ENCODE measurements around the gene TXNL4A. TPM values are rescaled to one million over a fixed set of nuclear protein-coding genes. Genes with fewer than 3 reads are reported as not detected.
"Not testable (repeated sequence)": the region's sequence is repeated elsewhere in the genome, so short reads cannot be mapped to it uniquely, and the experiment has no call there.

Gene TXNL4A
- total RNA-seq, 1 experiment from 2014 or later: 416 TPM

DNA sequence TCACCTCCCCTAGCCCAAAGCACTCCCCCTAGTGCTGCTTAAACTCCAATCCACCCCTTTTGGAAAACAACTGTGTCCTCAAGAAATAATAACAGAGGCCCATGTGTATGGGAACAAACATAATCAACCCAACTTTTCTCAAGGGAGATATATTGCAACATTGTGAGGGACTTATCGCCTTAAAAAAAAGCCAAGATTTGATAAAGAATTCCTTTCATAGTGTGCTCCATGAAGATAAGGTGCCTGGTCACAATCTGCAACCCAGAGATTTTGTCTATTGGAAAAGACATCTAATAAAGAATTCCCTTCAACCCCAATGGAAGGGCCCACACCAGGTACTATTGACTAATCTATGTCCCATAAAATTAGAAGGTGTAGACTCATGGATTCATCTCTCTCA is 41.3 kb upstream of the TXNL4A start:
- no peak overlapping the region for H3K4me3 ChIP-seq (ENCODE audit: low read depth in 2 of 2, low read length in 2 of 2)
- in situ Hi-C loops (cut with HindIII; ENCODE audit: low pct_unique_long_range_greater_than_20kb, low sequenced_read_pairs) (no loop called here), intact Hi-C loops (cut with micrococcal nuclease; ENCODE audit: unreplicated experiment) (loop anchor here (5.0 to 10.0 kb wide), 2 partner anchors 42 to 125 kb away; partner anchors contain the start of gene TXNL4A)
- ATAC-seq (no peak), DNase-seq (ENCODE audit: low read depth, low spot score) (no peak)
- POLR2A ChIA-PET: no interaction called here
- BruUV-seq (replicated peaks): no TSS peak
- H3K27ac ChIP-seq (ENCODE audit: low read length): no peak overlapping the region
- TF ChIP-seq, protein P1, sequence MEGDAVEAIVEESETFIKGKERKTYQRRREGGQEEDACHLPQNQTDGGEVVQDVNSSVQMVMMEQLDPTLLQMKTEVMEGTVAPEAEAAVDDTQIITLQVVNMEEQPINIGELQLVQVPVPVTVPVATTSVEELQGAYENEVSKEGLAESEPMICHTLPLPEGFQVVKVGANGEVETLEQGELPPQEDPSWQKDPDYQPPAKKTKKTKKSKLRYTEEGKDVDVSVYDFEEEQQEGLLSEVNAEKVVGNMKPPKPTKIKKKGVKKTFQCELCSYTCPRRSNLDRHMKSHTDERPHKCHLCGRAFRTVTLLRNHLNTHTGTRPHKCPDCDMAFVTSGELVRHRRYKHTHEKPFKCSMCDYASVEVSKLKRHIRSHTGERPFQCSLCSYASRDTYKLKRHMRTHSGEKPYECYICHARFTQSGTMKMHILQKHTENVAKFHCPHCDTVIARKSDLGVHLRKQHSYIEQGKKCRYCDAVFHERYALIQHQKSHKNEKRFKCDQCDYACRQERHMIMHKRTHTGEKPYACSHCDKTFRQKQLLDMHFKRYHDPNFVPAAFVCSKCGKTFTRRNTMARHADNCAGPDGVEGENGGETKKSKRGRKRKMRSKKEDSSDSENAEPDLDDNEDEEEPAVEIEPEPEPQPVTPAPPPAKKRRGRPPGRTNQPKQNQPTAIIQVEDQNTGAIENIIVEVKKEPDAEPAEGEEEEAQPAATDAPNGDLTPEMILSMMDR (IDR thresholded peaks at IDR 0.05): no peak
- TF ChIP-seq, protein P2, sequence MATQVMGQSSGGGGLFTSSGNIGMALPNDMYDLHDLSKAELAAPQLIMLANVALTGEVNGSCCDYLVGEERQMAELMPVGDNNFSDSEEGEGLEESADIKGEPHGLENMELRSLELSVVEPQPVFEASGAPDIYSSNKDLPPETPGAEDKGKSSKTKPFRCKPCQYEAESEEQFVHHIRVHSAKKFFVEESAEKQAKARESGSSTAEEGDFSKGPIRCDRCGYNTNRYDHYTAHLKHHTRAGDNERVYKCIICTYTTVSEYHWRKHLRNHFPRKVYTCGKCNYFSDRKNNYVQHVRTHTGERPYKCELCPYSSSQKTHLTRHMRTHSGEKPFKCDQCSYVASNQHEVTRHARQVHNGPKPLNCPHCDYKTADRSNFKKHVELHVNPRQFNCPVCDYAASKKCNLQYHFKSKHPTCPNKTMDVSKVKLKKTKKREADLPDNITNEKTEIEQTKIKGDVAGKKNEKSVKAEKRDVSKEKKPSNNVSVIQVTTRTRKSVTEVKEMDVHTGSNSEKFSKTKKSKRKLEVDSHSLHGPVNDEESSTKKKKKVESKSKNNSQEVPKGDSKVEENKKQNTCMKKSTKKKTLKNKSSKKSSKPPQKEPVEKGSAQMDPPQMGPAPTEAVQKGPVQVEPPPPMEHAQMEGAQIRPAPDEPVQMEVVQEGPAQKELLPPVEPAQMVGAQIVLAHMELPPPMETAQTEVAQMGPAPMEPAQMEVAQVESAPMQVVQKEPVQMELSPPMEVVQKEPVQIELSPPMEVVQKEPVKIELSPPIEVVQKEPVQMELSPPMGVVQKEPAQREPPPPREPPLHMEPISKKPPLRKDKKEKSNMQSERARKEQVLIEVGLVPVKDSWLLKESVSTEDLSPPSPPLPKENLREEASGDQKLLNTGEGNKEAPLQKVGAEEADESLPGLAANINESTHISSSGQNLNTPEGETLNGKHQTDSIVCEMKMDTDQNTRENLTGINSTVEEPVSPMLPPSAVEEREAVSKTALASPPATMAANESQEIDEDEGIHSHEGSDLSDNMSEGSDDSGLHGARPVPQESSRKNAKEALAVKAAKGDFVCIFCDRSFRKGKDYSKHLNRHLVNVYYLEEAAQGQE (IDR thresholded peaks at IDR 0.05; ENCODE audit: insufficient read depth in 1 of 2, low read depth in 2 of 2, low read length in 1 of 2): no peak
- TF ChIP-seq POLR2AphosphoS5 (IDR thresholded peaks at IDR 0.05; ENCODE audit: low read depth, low read length) (no peak), TCF7L2 (IDR thresholded peaks at IDR 0.05; ENCODE audit: low read depth, low read length) (no peak), SIN3A (IDR thresholded peaks at IDR 0.05; ENCODE audit: borderline replicate concordance, insufficient read depth, low read depth, low read length) (no peak)
- H3K27me3 ChIP-seq (ENCODE audit: control insufficient read depth, insufficient read depth, low read length): no peaks in the 10 kb centered on the region
- CTCF ChIA-PET: no interaction called here
- H3K9me3 ChIP-seq (ENCODE audit: control insufficient read depth, insufficient read depth, low read depth, low read length): peaks cover under 1% of the 10 kb centered on the region; the same call in 1 of the 2 replicates
- no peaks in the 10 kb centered on the region; the same call in 1 of the 2 replicates for H3K36me3 ChIP-seq (ENCODE audit: control insufficient read depth, insufficient read depth, low read length)
- H3K4me1 ChIP-seq (ENCODE audit: control insufficient read depth, insufficient read depth, low read length): no peaks in the 10 kb centered on the region

DNA sequence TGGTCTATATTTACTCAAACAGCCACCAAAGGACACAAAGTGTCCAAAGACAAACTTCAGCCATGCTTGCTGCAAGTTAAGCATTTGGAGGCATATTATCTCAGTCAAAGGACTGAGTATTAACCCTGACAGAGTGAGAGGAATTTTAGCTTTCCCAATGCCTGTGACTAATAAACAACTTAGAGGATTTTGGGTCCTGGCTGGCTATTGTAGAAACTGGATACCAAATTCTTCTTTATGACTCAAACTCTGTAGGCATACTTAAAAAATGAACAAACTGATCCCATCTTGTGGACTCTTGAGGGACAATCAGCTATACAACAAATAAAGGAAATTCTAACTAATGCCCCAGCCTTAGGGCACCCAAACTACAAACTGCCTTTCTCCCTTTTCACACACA is 39.4 kb upstream of the TXNL4A start:
- DNase-seq (ENCODE audit: low read depth, low spot score); H3K4me3 ChIP-seq (ENCODE audit: low read depth in 2 of 2, low read length in 2 of 2); H3K36me3 ChIP-seq (ENCODE audit: control insufficient read depth, insufficient read depth, low read length); H3K4me1 ChIP-seq (ENCODE audit: control insufficient read depth, insufficient read depth, low read length); POLR2A ChIA-PET; BruUV-seq (replicated peaks); H3K27me3 ChIP-seq (ENCODE audit: control insufficient read depth, insufficient read depth, low read length); H3K27ac ChIP-seq (ENCODE audit: low read length); ATAC-seq; in situ Hi-C loops (cut with HindIII; ENCODE audit: low pct_unique_long_range_greater_than_20kb, low sequenced_read_pairs): not testable (repeated sequence)
- intact Hi-C loops (cut with micrococcal nuclease; ENCODE audit: unreplicated experiment): loop anchor here (5.0 kb wide), 1 partner anchor 40 kb away; the partner anchor contains the start of gene TXNL4A
- CTCF ChIA-PET: interaction anchor here (0.6 kb wide), 1 partner anchor 41 kb away, joined by 3 read pairs; no protein-coding TSS in a partner anchor
- peaks cover 20% of the 10 kb centered on the region; the same call in 1 of the 2 replicates for H3K9me3 ChIP-seq (ENCODE audit: control insufficient read depth, insufficient read depth, low read depth, low read length)

DNA sequence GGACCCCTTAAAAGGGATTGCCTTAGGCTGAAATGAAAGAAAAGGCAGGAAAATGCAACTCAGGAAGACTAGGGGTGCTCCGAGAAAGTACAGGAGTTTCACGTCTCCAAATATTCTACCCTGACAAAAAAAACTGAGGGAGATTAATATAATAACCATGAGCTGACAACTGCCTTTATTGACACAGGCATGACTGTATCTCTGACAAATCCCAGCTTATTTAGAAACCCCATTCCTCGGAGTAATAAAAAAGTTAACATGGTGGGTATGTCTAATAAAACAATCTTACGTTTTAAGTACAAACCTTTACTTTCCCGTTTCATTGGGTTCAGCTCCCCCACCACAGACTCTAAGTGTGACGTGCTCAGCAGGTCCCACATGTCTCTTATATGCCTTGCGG is 38.0 kb upstream of the TXNL4A start:
- intact Hi-C loops (cut with micrococcal nuclease; ENCODE audit: unreplicated experiment) (loop anchor here (5.0 kb wide), 1 partner anchor 39 kb away; the partner anchor contains the start of gene TXNL4A), in situ Hi-C loops (cut with HindIII; ENCODE audit: low pct_unique_long_range_greater_than_20kb, low sequenced_read_pairs) (no loop called here)
- Histone ChIP-seq H3K9me3 (ENCODE audit: control insufficient read depth, insufficient read depth, low read depth, low read length) (peaks cover 33% of the 10 kb centered on the region), H3K27ac (ENCODE audit: low read length) (no peak overlapping the region), H3K4me3 (ENCODE audit: low read depth in 2 of 2, low read length in 2 of 2) (no peak overlapping the region), H3K36me3 (ENCODE audit: control insufficient read depth, insufficient read depth, low read length) (no peaks in the 10 kb centered on the region), H3K4me1 (ENCODE audit: control insufficient read depth, insufficient read depth, low read length) (no peaks in the 10 kb centered on the region), H3K27me3 (ENCODE audit: control insufficient read depth, insufficient read depth, low read length) (no peaks in the 10 kb centered on the region)
- no peak for ATAC-seq
- CTCF ChIA-PET: no interaction called here
- no TSS peak for BruUV-seq (replicated peaks)
- TF ChIP-seq SIN3A (IDR thresholded peaks at IDR 0.05; ENCODE audit: borderline replicate concordance, insufficient read depth, low read depth, low read length): no peak
- TF ChIP-seq TCF7L2 (IDR thresholded peaks at IDR 0.05; ENCODE audit: low read depth, low read length): no peak
- TF ChIP-seq, protein P2 (IDR thresholded peaks at IDR 0.05; ENCODE audit: insufficient read depth in 1 of 2, low read depth in 2 of 2, low read length in 1 of 2): no peak
- TF ChIP-seq POLR2AphosphoS5 (IDR thresholded peaks at IDR 0.05; ENCODE audit: low read depth, low read length): no peak
- TF ChIP-seq, protein P1 (IDR thresholded peaks at IDR 0.05): no peak
- POLR2A ChIA-PET: no interaction called here
- no peak for DNase-seq (ENCODE audit: low read depth, low spot score)
